AG04449 (cell line): ENCODE results near the gene NEU2.
"Not testable (repeated sequence)": the region's sequence is repeated elsewhere in the genome, so short reads cannot be mapped to it uniquely, and the experiment has no call there.

Experiments used
- CTCF ChIA-PET: fragments of 350-600 bp; formaldehyde crosslinking; extraction: SDS; loops from one replicate; lab custom pipeline; 2021; ENCODE audit warnings: antibody characterized with exemption; lab: Yijun Ruan, JAX
- POLR2A ChIA-PET: fragments of 400-600, 350-600 bp; formaldehyde crosslinking; extraction: SDS; loops from one replicate; lab custom pipeline; 2020; ENCODE audit warnings: antibody characterized with exemption, inconsistent platforms; lab: Yijun Ruan, JAX
- DNase-seq: peaks from one replicate; pipeline ENCODE4 v3.0.0-alpha.2; 2010; ENCODE audit warnings: low read depth, low spot score
- H3K4me3 ChIP-seq: 2 replicates; pipeline ENCODE4 v1.5.1; 2011; ENCODE audit warnings: low read depth, mild to moderate bottlenecking, control low read depth, low read length
- CTCF ChIP-seq: IDR thresholded peaks from one replicate; pipeline ENCODE4 v1.5.1; 2011; ENCODE audit warnings: mild to moderate bottlenecking, moderate library complexity, low read length, control low read depth, inconsistent platforms; ENCODE audit not compliant: insufficient read depth; ENCODE audit errors: missing control alignments

Gene NEU2

GRCh38 chr2:233048569-233049193 lies 16.2 kb downstream of the NEU2 start:
- CTCF ChIA-PET, result interaction anchor here (1.0 to 1.6 kb wide), 4 partner anchors 17 to 196 kb away, joined by 3 to 4 read pairs (median 3); no protein-coding TSS in a partner anchor
- POLR2A ChIA-PET, result no interaction called here
- no peak for TF ChIP-seq CTCF
- DNase-seq, result no peak
- H3K4me3 ChIP-seq, result no peak overlapping the region

- TF ChIP-seq CTCF, result no peak
- no peak for DNase-seq
- CTCF ChIA-PET, result interaction anchor here (1.0 to 1.6 kb wide), 4 partner anchors 17 to 196 kb away, joined by 3 to 4 read pairs (median 3); no protein-coding TSS in a partner anchor
- no peak overlapping the region for H3K4me3 ChIP-seq
- POLR2A ChIA-PET, result no interaction called here
Observed at GRCh38 chr2:233049194-233049761, 16.8 kb downstream of the NEU2 start.

- ChIA-PET POLR2A (no interaction called here), CTCF (interaction anchor here (1.7 to 7.4 kb wide), 5 partner anchors 7 to 194 kb away, joined by 4 to 168 read pairs (median 38); partner anchors contain the start of gene NEU2)
- no peak overlapping the region for H3K4me3 ChIP-seq
- no peak for DNase-seq
- TF ChIP-seq CTCF, result no peak
Observed at GRCh38 chr2:233051241-233052149, 19.0 kb downstream of the NEU2 start.

GRCh38 chr2:233052517-233052916 lies 20.0 kb downstream of the NEU2 start:
- POLR2A ChIA-PET, H3K4me3 ChIP-seq, DNase-seq: not testable (repeated sequence)
- CTCF ChIA-PET, result interaction anchor here (1.1 to 7.4 kb wide), 14 partner anchors 8 to 209 kb away, joined by 3 to 168 read pairs (median 12); partner anchors contain the start of gene NEU2

GRCh38 chr2:233053928-233054784 lies 21.7 kb downstream of the NEU2 start:
- ChIA-PET POLR2A (no interaction called here), CTCF (interaction anchor here (0.6 to 7.4 kb wide), 61 partner anchors 10 to 1099 kb away, joined by 3 to 168 read pairs (median 4); partner anchors contain the start of genes ATG16L1, KCNJ13 and NEU2)
- peak; percentile 93 for TF ChIP-seq CTCF
- no peak overlapping the region for H3K4me3 ChIP-seq
- no peak for DNase-seq

- no peak for TF ChIP-seq CTCF
- ChIA-PET POLR2A (interaction anchor here (0.6 kb wide), 1 partner anchor 20 kb away, joined by 4 read pairs; no protein-coding TSS in a partner anchor), CTCF (interaction anchor here (0.8 to 7.4 kb wide), 6 partner anchors 9 to 198 kb away, joined by 3 to 168 read pairs (median 6); no protein-coding TSS in a partner anchor)
Observed at GRCh38 chr2:233055362-233055761, 22.9 kb downstream of the NEU2 start.

More at GRCh38 chr2:233055362-233055761, 22.9 kb downstream of the NEU2 start:
- DNase-seq, result no peak
- no peak overlapping the region for H3K4me3 ChIP-seq
